HepG2 (cell line): ENCODE measurements around the gene PYY. TPM values are rescaled to one million over a fixed set of nuclear protein-coding genes. Genes with fewer than 3 reads are reported as not detected.

Experiments used
- ATAC-seq: fragments of 200-7000 bp; cut with Tn5 transposase; 3 replicates; pipeline ENCODE4 v1.9.1; 2020; ENCODE audit warnings: mild to moderate bottlenecking, moderate library complexity
- BruUV-seq: library from RNA; stranded (reverse); fragments of 400-500 nt; replicated peaks from 2 replicates; lab custom pipeline; 2021; lab: Mats Ljungman, UMichigan
- CTCF ChIA-PET: fragments of 300-600 bp; formaldehyde crosslinking; extraction: SDS; loops from one replicate; lab custom pipeline; 2021; ENCODE audit warnings: low total read pairs, inconsistent platforms, low intra/inter-chr PET ratio; lab: Yijun Ruan, JAX
- POLR2A ChIA-PET: fragments of 350-600 bp; sonication (Branson Sonifier 250); formaldehyde crosslinking; loops from one replicate; lab custom pipeline; 2020; ENCODE audit warnings: antibody characterized with exemption, inconsistent platforms; lab: Yijun Ruan, JAX
- DNase-seq: peaks from one replicate; pipeline ENCODE4 v3.0.0-alpha.2; 2015; ENCODE audit warnings: low spot score
- FAIRE-seq: peaks from 3 replicates; lab custom pipeline; 2011; peaks lifted over from hg19 to GRCh38; lab: Jason Lieb, UNC
- H2AFZ ChIP-seq: one replicate; pipeline ENCODE4 v1.6.1; 2011; ENCODE audit warnings: low read length, inconsistent platforms
- H3K27ac ChIP-seq: fragments of 300-600 bp; 3 replicates; pipeline ENCODE4 v1.8.0; 2011; ENCODE audit warnings: mixed run types, mild to moderate bottlenecking, mixed read lengths, low read length, inconsistent platforms; ENCODE audit not compliant: insufficient read depth; ENCODE audit errors: extremely low read length
- H3K27me3 ChIP-seq, 2 experiments: fragments of 200-600 bp in 1 of 2; 2 replicates in 1 of 2; 3 replicates in 1 of 2; pipeline versions ENCODE4 v1.6.0 to v1.8.0; 2011; ENCODE audit warnings: low read length in 2 of 2, mild to moderate bottlenecking in 2 of 2, moderate library complexity in 2 of 2, inconsistent platforms in 1 of 2; ENCODE audit not compliant: insufficient read depth in 2 of 2, control insufficient read depth in 1 of 2
- H3K36me3 ChIP-seq, 2 experiments: fragments of 200-600 bp in 1 of 2; replicated peaks in 1 of 2; 2 replicates in 1 of 2; 3 replicates in 1 of 2; pipeline versions ENCODE4 v1.5.1 to v1.8.0; 2011; ENCODE audit warnings: low read length in 2 of 2, inconsistent platforms in 1 of 2; ENCODE audit not compliant: insufficient read depth in 2 of 2, control insufficient read depth in 1 of 2
- H3K4me1 ChIP-seq: 2 replicates; pipeline ENCODE4 v1.5.1; 2012; ENCODE audit warnings: low read length, inconsistent platforms; ENCODE audit not compliant: insufficient read depth
- H3K4me2 ChIP-seq: 2 replicates; pipeline ENCODE4 v1.6.0; 2011; ENCODE audit warnings: low read depth, low read length, inconsistent platforms
- H3K4me3 ChIP-seq, 3 experiments: fragments of 200-600 bp in 1 of 3; sonication (generic), shearing (Covaris generic) in 1 of 3; replicated peaks in 1 of 3; 2 replicates each; pipeline ENCODE4 v1.5.1; 2011 to 2016; ENCODE audit warnings: low read length in 3 of 3, inconsistent platforms in 2 of 3, low read depth in 2 of 3, mild to moderate bottlenecking in 2 of 3, control low read depth in 1 of 3, mixed read lengths in 1 of 3; ENCODE audit not compliant: insufficient read depth in 1 of 3
- H3K79me2 ChIP-seq: one replicate; pipeline ENCODE4 v1.6.1; 2011; ENCODE audit warnings: low read length, inconsistent platforms; ENCODE audit not compliant: insufficient read depth
- H3K9ac ChIP-seq: 2 replicates; pipeline ENCODE4 v1.6.0; 2011; ENCODE audit warnings: mild to moderate bottlenecking, low read depth, low read length, inconsistent platforms; ENCODE audit not compliant: insufficient read depth
- H3K9me3 ChIP-seq: 2 replicates; pipeline ENCODE4 v1.5.1; 2012; ENCODE audit warnings: mild to moderate bottlenecking, low read length
- H4K20me1 ChIP-seq: 2 replicates; pipeline ENCODE4 v1.6.0; 2011; ENCODE audit warnings: inconsistent platforms, mild to moderate bottlenecking, low read length, moderate library complexity; ENCODE audit not compliant: insufficient read depth
- EZH2 ChIP-seq: conservative IDR thresholded peaks from 2 replicates; pipeline ENCODE4 v1.6.1; 2012; ENCODE audit warnings: mild to moderate bottlenecking, low read depth, low read length, moderate library complexity
- NKX3-1 ChIP-seq: sonication (generic); formaldehyde crosslinking; IDR thresholded peaks from 2 replicates; pipeline ENCODE4 v1.5.0; 2020; ENCODE audit warnings: missing genetic modification reagents
- REL ChIP-seq: sonication (generic); formaldehyde crosslinking; conservative IDR thresholded peaks from 2 replicates; pipeline ENCODE4 v1.8.0; 2022; ENCODE audit warnings: mild to moderate bottlenecking, missing genetic modification reagents, moderate library complexity
- SMAD9 ChIP-seq: sonication (generic); formaldehyde crosslinking; IDR thresholded peaks from 2 replicates; pipeline ENCODE4 v1.5.1; 2020; ENCODE audit warnings: mild to moderate bottlenecking, missing genetic modification reagents
- ZNF414 ChIP-seq: sonication (generic); formaldehyde crosslinking; IDR thresholded peaks from 2 replicates; pipeline ENCODE4 v1.5.0; 2020; ENCODE audit warnings: missing genetic modification reagents
- WGBS: methylation state at CpG from one replicate; pipeline ENCODE4 v1.1.6; 2017; ENCODE audit warnings: low lambda C conversion rate; 5-methylcytosine and 5-hydroxymethylcytosine counted together
- in situ Hi-C: cut with HindIII; loops from 2 replicates; pipeline ENCODE4 v1.10.0; 2017; ENCODE audit warnings: low pct_unique_long_range_greater_than_20kb; ENCODE audit not compliant: extremely low pct_ligation_motif_present
- intact Hi-C: fragments of 100-400 bp; cut with micrococcal nuclease; formaldehyde crosslinking; loops from one replicate; pipeline ENCODE4 v1.10.0; 2022; ENCODE audit not compliant: unreplicated experiment
- polyA plus RNA-seq, 8 experiments: library from polyadenylated mRNA; depleted of rRNA in 3 of 8; stranded (reverse) in 7 of 8; unstranded in 1 of 8; fragments of >200 nt; fragmentation: Illumina TruSeq in 4 of 8; extraction: Trizol in 4 of 8; gene quantifications; 2 replicates each; pipeline versions ENCODE4 v1.2.1 to v1.2.3, GENCODE V29; 2011 to 2016; ENCODE audit warnings: low read depth in 4 of 8, missing spikeins in 1 of 8, mixed read lengths in 1 of 8; ENCODE audit not compliant: insufficient read depth in 1 of 8
- total RNA-seq, 5 experiments: library from RNA; depleted of rRNA; stranded (reverse); fragments of >200 nt; fragmentation: Illumina TruSeq; extraction: Trizol; gene quantifications; 2 replicates each; pipeline ENCODE4 v1.2.3, GENCODE V29; 2016; ENCODE audit warnings: low read depth in 1 of 5

Gene PYY
- total and polyA plus RNA-seq, 2 of the 13 experiments (the other 11 are each of a cell fraction or from before 2014, with no cell fraction given): 0.25 TPM; not detected in 1

GRCh38 chr17:43974382-43975266, 20.9 kb upstream of the PYY start:
- Histone ChIP-seq H3K9me3 (no peaks in the 10 kb centered on the region), H2AFZ (no peak overlapping the region), H3K4me1 (peaks cover 64% of the 10 kb centered on the region), H4K20me1 (no peaks in the 10 kb centered on the region), H3K9ac (no peak overlapping the region), H3K27ac (no peak overlapping the region), H3K79me2 (no peaks in the 10 kb centered on the region), H3K4me2 (no peak overlapping the region), H3K4me3 (no peak overlapping the region), H3K36me3 (no peaks in the 10 kb centered on the region), H3K27me3 (peaks cover 5 to 44% of the 10 kb centered on the region in 2 experiments; a peak in 4 of 5 replicates)
- 36% methylated on average over 14 of the region's 14 CpGs for WGBS
- FAIRE-seq (no peak), ATAC-seq (no peak), DNase-seq (no peak)
- in situ Hi-C loops: no loop called here
- no peak for TF ChIP-seq SMAD9 (CRISPR knock-in tag)
- no peak for TF ChIP-seq ZNF414
- TF ChIP-seq REL (CRISPR knock-in tag): no peak
- no peak for TF ChIP-seq NKX3-1 (CRISPR knock-in tag)
- 0 out of 2 replicates have a peak, but pooled peaks have one; percentile 52 for TF ChIP-seq EZH2
- intact Hi-C loops: no loop called here
- BruUV-seq: no TSS peak
- POLR2A ChIA-PET: interaction anchor here (1.3 kb wide), 1 partner anchor 9 kb away, joined by 5 read pairs; no protein-coding TSS in a partner anchor
- CTCF ChIA-PET: no interaction called here
